Activated naive CD4-positive, alpha-beta T cell treated with anti-CD3 and anti-CD28 coated beads, Interleukin-2, amount 10 ng/mL, durations not matched to agents 5 hours and 36 hours (primary cell): ENCODE data around the gene NSMCE3. TPM values are rescaled to one million over a fixed set of nuclear protein-coding genes. Genes with fewer than 3 reads are reported as not detected.

Experiments used
- total RNA-seq, 2 experiments: library from RNA; stranded (reverse); gene quantifications; one replicate each; pipeline ENCODE4 v1.2.3, GENCODE V29; 2021

NSMCE3 gene
- total RNA-seq = 10 to 100 TPM; 10.1 to 10.5 TPM

DNA sequence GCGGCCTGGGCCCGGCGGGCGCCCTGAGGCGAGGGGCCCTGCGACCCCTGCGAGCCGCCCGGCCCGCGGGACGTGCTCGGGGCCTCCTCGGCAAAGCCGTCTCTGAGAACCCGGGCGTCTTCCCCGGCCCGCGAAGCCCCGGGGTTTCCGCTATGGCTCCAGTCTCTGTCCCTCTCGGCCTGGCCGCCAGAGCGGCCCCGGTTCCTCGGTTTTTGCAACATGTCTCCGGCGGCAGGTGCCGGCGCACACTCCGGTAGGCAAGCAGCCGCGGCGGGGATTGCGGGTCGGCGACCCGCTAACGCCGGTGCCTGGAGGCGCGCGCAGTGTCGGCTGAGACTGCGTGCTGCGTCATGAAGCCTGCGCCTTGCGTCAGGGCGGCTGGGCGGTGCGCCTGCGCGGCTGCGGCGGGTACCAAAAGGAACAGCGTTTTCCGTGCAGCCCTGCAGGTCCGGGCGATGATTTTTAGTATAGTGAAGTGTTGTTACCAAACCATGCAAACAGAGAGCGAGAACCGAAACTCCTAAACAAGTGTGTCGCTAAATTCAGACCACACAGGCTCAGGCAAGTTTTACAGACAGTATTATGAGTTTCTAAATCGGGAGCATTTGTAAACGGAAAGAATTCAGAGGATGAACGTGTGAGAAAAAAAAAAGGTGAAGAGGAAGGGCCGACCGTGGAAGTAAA is at the start of gene NSMCE3:
Gene NSMCE3, minus strand, starts transcription at position 338 of the 684 bp plus-strand sequence. Its CDS starts 117 bp downstream, at position 221.

